NCI-H128 (cell line): ENCODE data around the gene CST6.

Experiments used
- DNase-seq: peaks from one replicate; lab custom pipeline; 2025; ENCODE audit not compliant: unreplicated experiment; lab: John Stamatoyannopoulos, UW

CST6 gene

DNA sequence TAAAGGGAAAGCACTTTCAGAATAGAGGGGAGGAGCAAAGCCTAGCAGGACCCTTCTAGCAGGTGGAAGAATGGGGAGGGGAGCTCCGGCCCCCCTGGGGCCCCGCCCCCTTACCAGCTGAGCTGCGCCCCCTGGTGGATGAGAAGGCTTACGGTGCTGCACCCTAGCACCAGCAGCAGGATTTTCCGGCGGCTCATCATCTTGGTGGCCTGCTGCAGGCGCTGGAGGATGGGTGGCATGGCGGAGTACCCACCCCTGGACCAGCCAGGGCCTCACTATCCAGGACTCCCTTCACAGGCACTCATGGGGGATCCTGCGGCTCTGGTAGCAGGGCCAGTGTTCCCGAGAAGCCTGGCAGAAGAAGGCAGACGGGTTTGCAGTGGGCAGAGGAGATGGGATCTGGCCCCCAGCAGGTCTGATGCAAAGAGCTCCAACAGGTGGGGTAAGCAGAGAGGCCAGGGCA is 33.4 kb downstream of the CST6 start:
- DNase-seq: peak; percentile 39

GRCh38 chr11:66046901-66047300 is 35.1 kb downstream of the CST6 start:
- no peak for DNase-seq

- no peak for DNase-seq
Observed at GRCh38 chr11:66047541-66048365, 35.9 kb downstream of the CST6 start.

- peak; percentile 12 for DNase-seq
Observed at GRCh38 chr11:66048547-66049323, 36.9 kb downstream of the CST6 start, which contains the start of gene GAL3ST3. Gene GAL3ST3, minus strand, starts transcription at chr11:66049161. Its CDS starts 3,746 bp downstream, at chr11:66045415.

DNA sequence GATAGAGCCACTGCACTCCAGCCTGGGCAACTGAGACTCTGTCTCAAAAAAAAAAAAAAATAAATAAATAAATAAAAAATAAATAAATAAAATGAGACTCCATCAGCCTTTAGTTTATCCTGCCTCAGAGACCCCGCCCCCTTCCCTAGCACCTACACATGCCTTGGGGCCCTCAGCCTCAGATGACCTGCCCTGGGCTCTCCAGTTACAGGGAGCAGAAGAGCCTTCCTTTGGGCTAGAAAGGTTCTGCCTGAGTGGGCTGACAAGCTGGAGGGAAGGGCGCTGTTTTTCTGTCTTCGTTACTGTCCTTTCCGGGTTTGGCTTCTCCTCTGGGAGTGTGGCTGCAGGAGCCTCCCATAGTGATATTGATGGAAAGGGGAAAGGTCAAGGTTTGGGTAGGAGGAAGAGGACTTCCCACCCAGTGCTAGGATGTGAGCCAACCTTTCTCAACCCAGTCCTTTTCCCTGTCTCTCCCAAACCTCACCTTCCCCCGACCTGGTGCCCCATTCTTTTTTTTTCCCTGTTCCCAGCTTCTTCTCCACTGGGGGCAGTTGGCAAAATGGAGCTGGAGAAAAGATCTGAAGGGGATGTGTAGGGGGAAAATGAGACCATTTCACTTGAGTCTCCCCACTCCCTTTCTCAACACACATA is 38.9 kb downstream of the CST6 start:
- DNase-seq: no peak

GRCh38 chr11:66051371-66051765 is 39.6 kb downstream of the CST6 start:
- no peak for DNase-seq

GRCh38 chr11:66051766-66052663 is 40.2 kb downstream of the CST6 start, which contains the start of gene SF3B2:
Gene SF3B2, plus strand, starts transcription at chr11:66052364. Its CDS starts 21 bp downstream, at chr11:66052385.
- peak; percentile 97 for DNase-seq

DNA sequence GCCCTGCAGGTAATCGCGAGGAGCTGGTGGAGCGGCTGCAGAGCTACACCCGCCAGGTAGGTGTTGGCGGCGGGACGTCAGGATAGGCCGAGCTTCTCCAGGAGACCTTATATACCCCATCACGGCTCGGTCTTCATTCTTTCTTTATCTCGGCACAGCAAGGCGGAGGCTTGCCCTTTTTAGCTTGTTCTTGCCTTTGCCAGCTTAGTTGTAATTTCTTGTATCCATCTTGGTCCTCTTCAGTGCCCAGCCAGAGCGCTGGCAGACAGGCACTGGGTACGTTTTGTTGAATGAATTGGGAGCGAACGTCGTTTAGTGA is 40.8 kb downstream of the CST6 start:
- DNase-seq: no peak

DNA sequence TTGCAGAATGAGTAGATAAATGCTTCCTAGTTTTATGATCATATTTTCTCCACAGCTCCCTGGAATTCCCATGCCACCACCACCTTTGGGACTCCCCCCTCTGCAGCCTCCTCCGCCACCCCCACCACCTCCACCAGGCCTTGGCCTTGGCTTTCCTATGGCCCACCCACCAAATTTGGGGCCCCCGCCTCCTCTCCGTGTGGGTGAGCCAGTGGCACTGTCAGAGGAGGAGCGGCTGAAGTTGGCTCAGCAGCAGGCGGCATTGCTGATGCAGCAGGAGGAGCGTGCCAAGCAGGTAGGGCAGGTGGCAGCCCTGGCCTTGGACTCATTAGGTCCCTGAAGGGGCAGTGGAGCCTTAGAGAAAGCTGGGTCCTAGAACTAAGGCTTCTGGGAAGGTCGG is 43.2 kb downstream of the CST6 start:
- no peak for DNase-seq

- DNase-seq: no peak
Observed at GRCh38 chr11:66056501-66056900, 44.7 kb downstream of the CST6 start.

DNA sequence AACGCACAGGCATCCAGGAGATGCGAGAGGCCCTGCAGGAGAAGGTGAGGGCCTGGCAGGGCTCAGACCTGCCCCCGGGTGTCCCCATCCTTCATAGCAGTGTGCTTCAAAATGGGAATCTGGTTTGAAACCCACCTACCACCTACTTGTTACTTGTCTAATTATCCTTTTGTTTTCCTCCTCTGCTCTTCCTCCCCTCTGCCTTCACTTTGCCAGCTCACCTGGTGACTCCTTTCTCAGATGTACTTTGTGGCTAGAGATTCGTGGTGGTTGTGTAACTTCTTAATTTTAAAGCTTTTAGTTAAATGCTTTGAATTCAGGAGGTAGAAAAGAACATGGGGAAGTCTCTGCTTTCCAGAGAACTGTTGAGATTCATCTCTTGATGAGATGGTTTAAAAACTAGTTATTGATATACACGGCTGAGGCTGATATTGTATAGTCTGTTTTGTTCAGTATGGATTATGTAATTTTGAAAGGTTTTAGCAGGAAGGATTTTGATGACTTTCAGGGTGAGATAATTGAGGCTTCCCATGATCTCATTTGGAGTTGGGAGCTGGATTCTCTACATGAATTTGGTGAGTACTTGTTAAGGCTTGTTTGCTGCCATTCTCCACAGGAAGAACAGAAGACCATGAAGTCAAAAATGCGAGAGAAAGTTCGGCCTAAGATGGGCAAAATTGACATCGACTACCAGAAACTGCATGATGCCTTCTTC is 48.3 kb downstream of the CST6 start:
- DNase-seq: no peak

DNA sequence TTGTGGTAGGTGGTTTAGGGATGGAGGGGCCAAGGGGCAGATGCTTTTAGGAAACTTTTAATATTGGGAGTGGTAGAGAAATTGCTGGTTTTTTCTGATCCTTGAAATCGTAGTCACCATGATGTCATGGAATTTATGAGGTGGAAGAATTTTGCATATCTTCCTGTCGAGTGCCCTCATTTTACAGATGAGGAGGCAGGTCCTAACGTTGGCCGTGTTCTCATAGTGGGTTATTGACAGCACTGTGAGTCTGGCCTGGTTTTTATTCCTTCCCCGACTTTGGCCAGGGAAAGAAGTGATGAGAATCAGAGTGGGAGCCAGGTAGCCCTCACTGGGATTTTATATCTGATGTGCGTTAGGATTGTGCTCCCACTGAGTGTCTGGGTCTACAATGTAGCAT is 49.5 kb downstream of the CST6 start:
- DNase-seq: no peak

DNA sequence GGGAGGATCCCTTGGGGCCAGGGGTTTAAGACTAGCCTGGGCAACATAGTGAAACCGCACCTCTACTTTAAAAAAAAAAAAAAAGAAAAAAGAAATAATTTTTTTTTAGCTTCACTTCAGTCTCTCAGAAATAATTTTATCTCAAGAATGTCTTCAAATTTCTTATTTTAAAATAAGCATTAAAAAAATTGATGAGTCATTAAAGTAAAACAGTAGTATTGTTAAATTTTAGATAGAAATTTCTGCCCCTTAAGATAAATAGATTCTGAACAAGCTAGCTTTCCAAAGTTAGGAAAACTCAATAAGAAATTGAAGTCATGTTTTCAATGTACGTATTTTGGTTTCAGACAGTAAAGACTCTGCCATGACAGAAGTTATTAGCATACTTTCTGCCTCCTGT is 50.6 kb downstream of the CST6 start:
- DNase-seq: no peak
